ENCODE data around the gene RCC2.

RCC2 gene

GRCh38 chr1:17400725-17401341 lies 38.6 kb downstream of the RCC2 start:
- H3K27ac ChIP-seq: peak overlapping the region; percentile 27
- peak; percentile 35 for DNase-seq
- peaks cover 8% of the 10 kb centered on the region for H3K36me3 ChIP-seq
- H3K27me3 ChIP-seq (ENCODE audit: insufficient read depth, low read depth, severe bottlenecking): no peaks in the 10 kb centered on the region
- TF ChIP-seq CTCF (IDR thresholded peaks at IDR 0.05; ENCODE audit: low read depth, low read length): peak; percentile 29
- no peaks in the 10 kb centered on the region for H3K9me3 ChIP-seq (ENCODE audit: severe bottlenecking)
- no peak overlapping the region for H3K4me3 ChIP-seq (ENCODE audit: low read depth, low read length)

GRCh38 chr1:17397910-17398695 lies 41.4 kb downstream of the RCC2 start:
- DNase-seq: no peak
- Histone ChIP-seq H3K27me3 (ENCODE audit: insufficient read depth, low read depth, severe bottlenecking) (no peaks in the 10 kb centered on the region), H3K4me3 (ENCODE audit: low read depth, low read length) (no peak overlapping the region), H3K27ac (no peak overlapping the region), H3K9me3 (ENCODE audit: severe bottlenecking) (no peaks in the 10 kb centered on the region), H3K36me3 (no peaks in the 10 kb centered on the region)
- no peak for TF ChIP-seq CTCF (IDR thresholded peaks at IDR 0.05; ENCODE audit: low read depth, low read length)

GRCh38 chr1:17393230-17393629 lies 46.2 kb downstream of the RCC2 start:
- TF ChIP-seq CTCF (IDR thresholded peaks at IDR 0.05; ENCODE audit: low read depth, low read length): no peak
- no peaks in the 10 kb centered on the region for H3K27me3 ChIP-seq (ENCODE audit: insufficient read depth, low read depth, severe bottlenecking)
- no peak for DNase-seq
- no peaks in the 10 kb centered on the region for H3K36me3 ChIP-seq
- H3K4me3 ChIP-seq (ENCODE audit: low read depth, low read length): no peak overlapping the region
- no peak overlapping the region for H3K27ac ChIP-seq
- H3K9me3 ChIP-seq (ENCODE audit: severe bottlenecking): no peaks in the 10 kb centered on the region

- Histone ChIP-seq H3K27me3 (ENCODE audit: insufficient read depth, low read depth, severe bottlenecking) (no peaks in the 10 kb centered on the region), H3K36me3 (no peaks in the 10 kb centered on the region), H3K27ac (no peak overlapping the region), H3K4me3 (ENCODE audit: low read depth, low read length) (no peak overlapping the region), H3K9me3 (ENCODE audit: severe bottlenecking) (no peaks in the 10 kb centered on the region)
- no peak for DNase-seq
- no peak for TF ChIP-seq CTCF (IDR thresholded peaks at IDR 0.05; ENCODE audit: low read depth, low read length)
These were observed 47.2 kb downstream of the RCC2 start for GRCh38 chr1:17392199-17392740.

GRCh38 chr1:17381161-17381560 lies 58.3 kb downstream of the RCC2 start:
- H3K4me3 ChIP-seq (ENCODE audit: low read depth, low read length): no peak overlapping the region
- H3K27ac ChIP-seq: no peak overlapping the region
- H3K36me3 ChIP-seq: no peaks in the 10 kb centered on the region
- TF ChIP-seq CTCF (IDR thresholded peaks at IDR 0.05; ENCODE audit: low read depth, low read length): no peak
- no peak for DNase-seq
- H3K27me3 ChIP-seq (ENCODE audit: insufficient read depth, low read depth, severe bottlenecking): no peaks in the 10 kb centered on the region
- H3K9me3 ChIP-seq (ENCODE audit: severe bottlenecking): no peaks in the 10 kb centered on the region

Data from WERI-Rb-1 (cell line).